Ovary (tissue), 3 donors: ENCODE measurements around the gene MED15.

ENCODE experiments used
- POLR2A ChIP-seq: fragments of 450-650 bp; IDR thresholded peaks from one replicate; pipeline ENCODE4 v1.6.1; 2017; ENCODE audit warnings: antibody characterized with exemption, mild to moderate bottlenecking, moderate library complexity
- TF ChIP-seq, protein P1 (sequence below), 3 donors: fragments of 450-650 bp in 2 of 3; fragments of 200-600 bp in 1 of 3; IDR thresholded peaks; one replicate each; pipeline versions ENCODE4 v1.5.1 to v1.8.0; 2016 to 2022; ENCODE audit warnings: antibody characterized with exemption in 3 of 3, mild to moderate bottlenecking in 1 of 3
- donor health status: DM: no; HTN: no; CAD: no.

DNA sequence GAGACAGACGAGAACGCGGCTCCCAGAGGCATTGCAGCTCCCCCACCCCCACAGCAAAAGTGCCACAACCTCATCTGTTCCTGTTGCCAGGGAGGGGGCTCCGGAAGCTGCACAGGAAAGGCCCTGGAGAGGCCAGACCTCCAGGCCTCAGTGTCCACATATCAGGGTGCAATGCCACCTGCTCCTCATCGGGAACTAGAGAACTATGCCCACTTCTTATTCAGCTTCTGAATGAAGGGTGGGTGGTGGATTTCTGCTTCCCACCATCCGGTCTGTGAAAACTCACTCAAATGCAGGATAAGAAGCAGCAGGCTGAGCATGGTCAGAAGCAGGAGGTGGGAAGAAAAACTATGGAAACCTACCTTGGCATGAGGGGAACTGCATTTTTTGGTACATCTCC, 105.9 kb downstream of the MED15 start:
- TF ChIP-seq, protein P1, sequence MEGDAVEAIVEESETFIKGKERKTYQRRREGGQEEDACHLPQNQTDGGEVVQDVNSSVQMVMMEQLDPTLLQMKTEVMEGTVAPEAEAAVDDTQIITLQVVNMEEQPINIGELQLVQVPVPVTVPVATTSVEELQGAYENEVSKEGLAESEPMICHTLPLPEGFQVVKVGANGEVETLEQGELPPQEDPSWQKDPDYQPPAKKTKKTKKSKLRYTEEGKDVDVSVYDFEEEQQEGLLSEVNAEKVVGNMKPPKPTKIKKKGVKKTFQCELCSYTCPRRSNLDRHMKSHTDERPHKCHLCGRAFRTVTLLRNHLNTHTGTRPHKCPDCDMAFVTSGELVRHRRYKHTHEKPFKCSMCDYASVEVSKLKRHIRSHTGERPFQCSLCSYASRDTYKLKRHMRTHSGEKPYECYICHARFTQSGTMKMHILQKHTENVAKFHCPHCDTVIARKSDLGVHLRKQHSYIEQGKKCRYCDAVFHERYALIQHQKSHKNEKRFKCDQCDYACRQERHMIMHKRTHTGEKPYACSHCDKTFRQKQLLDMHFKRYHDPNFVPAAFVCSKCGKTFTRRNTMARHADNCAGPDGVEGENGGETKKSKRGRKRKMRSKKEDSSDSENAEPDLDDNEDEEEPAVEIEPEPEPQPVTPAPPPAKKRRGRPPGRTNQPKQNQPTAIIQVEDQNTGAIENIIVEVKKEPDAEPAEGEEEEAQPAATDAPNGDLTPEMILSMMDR (IDR thresholded peaks at IDR 0.05): no peak
- no peak for TF ChIP-seq POLR2A
